CD14-positive monocyte (primary cell): ENCODE results near the gene GPR15LG. TPM values are rescaled to one million over a fixed set of nuclear protein-coding genes. Genes with fewer than 3 reads are reported as not detected.
A peak's percentile ranks its signal among the peaks of the same experiment; 100 is the strongest.

Experiments
- DNase-seq, 3 donors: peaks; one replicate each; pipeline ENCODE4 v3.0.0-alpha.2; 2011 to 2022
- H2AFZ ChIP-seq: 2 replicates; pipeline ENCODE4 v1.6.0; 2012; ENCODE audit warnings: mild to moderate bottlenecking, low read depth, low read length, inconsistent platforms; ENCODE audit not compliant: insufficient read depth, poor library complexity, severe bottlenecking
- H3K27ac ChIP-seq, 2 donors: 1 replicate in 1 of 2; 2 replicates in 1 of 2; pipeline ENCODE4 v1.5.1; 2012 to 2013; ENCODE audit warnings: low read length in 2 of 2, control low read depth in 1 of 2, inconsistent platforms in 1 of 2, low read depth in 1 of 2, mild to moderate bottlenecking in 1 of 2
- H3K27me3 ChIP-seq, 2 donors: one replicate each; pipeline versions ENCODE4 v1.6.0 to v1.6.1; 2011 to 2013; ENCODE audit warnings: low read length in 2 of 2; ENCODE audit not compliant: control insufficient read depth in 2 of 2, insufficient read depth in 2 of 2
- H3K36me3 ChIP-seq, 2 donors: replicated peaks in 1 of 2; 1 replicate in 1 of 2; 2 replicates in 1 of 2; pipeline versions ENCODE4 v1.5.1 to v1.6.1; 2012 to 2013; ENCODE audit warnings: low read length in 2 of 2, control low read depth in 1 of 2, inconsistent platforms in 1 of 2, mild to moderate bottlenecking in 1 of 2; ENCODE audit not compliant: insufficient read depth in 2 of 2, control insufficient read depth in 1 of 2
- H3K4me1 ChIP-seq, 2 donors: 1 replicate in 1 of 2; 2 replicates in 1 of 2; pipeline versions ENCODE4 v1.5.1 to v1.6.1; 2012 to 2013; ENCODE audit warnings: low read length in 2 of 2, control low read depth in 1 of 2, inconsistent platforms in 1 of 2, mild to moderate bottlenecking in 1 of 2, moderate library complexity in 1 of 2; ENCODE audit not compliant: insufficient read depth in 2 of 2, control insufficient read depth in 1 of 2
- H3K4me2 ChIP-seq: replicated peaks from 2 replicates; pipeline ENCODE3; 2012; ENCODE audit warnings: low read length, moderate library complexity, mild to moderate bottlenecking; ENCODE audit not compliant: poor library complexity, severe bottlenecking; ENCODE audit errors: extremely low read depth
- H3K4me3 ChIP-seq, 3 experiments: fragments of 200-600 bp in 1 of 3; sonication (generic) in 1 of 3; replicated peaks in 1 of 3; 1 replicate in 2 of 3; 2 replicates in 1 of 3; pipeline ENCODE4 v1.5.1; 2011 to 2013; ENCODE audit warnings: low read length in 3 of 3, mild to moderate bottlenecking in 3 of 3, control low read depth in 2 of 3, low read depth in 2 of 3, inconsistent platforms in 1 of 3, moderate library complexity in 1 of 3
- H3K79me2 ChIP-seq: 2 replicates; pipeline ENCODE4 v1.6.0; 2012; ENCODE audit warnings: mild to moderate bottlenecking, control low read depth, inconsistent platforms, low read length, moderate library complexity; ENCODE audit not compliant: insufficient read depth
- H3K9ac ChIP-seq: 2 replicates; pipeline ENCODE4 v1.6.0; 2017; ENCODE audit warnings: low read length, mild to moderate bottlenecking; ENCODE audit not compliant: insufficient read depth, poor library complexity, severe bottlenecking
- H3K9me3 ChIP-seq, 2 donors: replicated peaks in 1 of 2; 1 replicate in 1 of 2; 2 replicates in 1 of 2; pipeline versions ENCODE4 v1.5.1 to v1.6.1; 2012 to 2013; ENCODE audit warnings: low read length in 2 of 2, control low read depth in 1 of 2; ENCODE audit not compliant: control insufficient read depth in 1 of 2, insufficient read depth in 1 of 2
- H4K20me1 ChIP-seq: 2 replicates; pipeline ENCODE4 v1.6.0; 2012; ENCODE audit warnings: mild to moderate bottlenecking, low read length, control low read depth, moderate library complexity; ENCODE audit not compliant: insufficient read depth
- H3K27ac Mint-ChIP-seq, 7 donors: one replicate each; pipeline ENCODE4 v1.8.0; 2020; ENCODE audit warnings: mild to moderate bottlenecking in 7 of 7, mixed read lengths in 7 of 7, moderate library complexity in 6 of 7, inconsistent platforms in 2 of 7
- H3K27me3 Mint-ChIP-seq, 3 donors: one replicate each; pipeline ENCODE4 v1.8.0; 2021 to 2022; ENCODE audit warnings: low read depth in 3 of 3, mild to moderate bottlenecking in 3 of 3, mixed read lengths in 3 of 3, moderate library complexity in 3 of 3, inconsistent platforms in 1 of 3
- H3K36me3 Mint-ChIP-seq, 2 donors: one replicate each; pipeline ENCODE4 v1.8.0; 2020; ENCODE audit warnings: mixed read lengths in 2 of 2, inconsistent platforms in 1 of 2, mild to moderate bottlenecking in 1 of 2
- H3K4me1 Mint-ChIP-seq: one replicate; pipeline ENCODE4 v1.8.0; 2020; ENCODE audit warnings: mild to moderate bottlenecking, mixed read lengths
- H3K4me3 Mint-ChIP-seq, 2 donors: one replicate each; pipeline ENCODE4 v1.8.0; 2020; ENCODE audit warnings: mild to moderate bottlenecking in 2 of 2, mixed read lengths in 2 of 2, moderate library complexity in 1 of 2
- H3K9me3 Mint-ChIP-seq, 7 donors: one replicate each; pipeline ENCODE4 v1.8.0; 2020 to 2022; ENCODE audit warnings: mixed read lengths in 7 of 7, mild to moderate bottlenecking in 6 of 7, moderate library complexity in 6 of 7, inconsistent platforms in 2 of 7
- CTCF ChIP-seq: fragments of 200-600 bp; IDR thresholded peaks from one replicate; pipeline ENCODE4 v1.8.0; 2022; ENCODE audit warnings: antibody characterized with exemption, mild to moderate bottlenecking
- WGBS: methylation state at CpG from one replicate; pipeline ENCODE4 v1.1.5; 2013; ENCODE audit warnings: missing lambda C conversion rate; ENCODE audit not compliant: insufficient coverage; 5-methylcytosine and 5-hydroxymethylcytosine counted together
- intact Hi-C, 2 donors: fragments of 100-400 bp; cut with micrococcal nuclease; formaldehyde crosslinking; loops; one replicate each; pipeline versions ENCODE4 v1.15.0 to v1.15.1; 2023
- polyA plus RNA-seq, 3 donors: library from polyadenylated mRNA; depleted of rRNA in 1 of 3; unstranded in 2 of 3; stranded (reverse) in 1 of 3; fragments of 300-500 nt in 2 of 3; fragments of >200 nt in 1 of 3; fragmentation: Illumina TruSeq in 2 of 3; gene quantifications; 1 replicate in 2 of 3; 2 replicates in 1 of 3; pipeline ENCODE4 v1.2.3, GENCODE V29; 2012 to 2021

The GPR15LG gene
- polyA plus RNA-seq, 3 donors = not detected

- Histone ChIP-seq H3K36me3 (peaks cover 24 to 36% of the 10 kb centered on the region in 2 donors), H3K27ac (peak within 1 kb of the TSS; percentile 92 to 93), H4K20me1 (no peaks in the 10 kb centered on the region), H3K9me3 (no peaks in the 10 kb centered on the region), H3K9ac (peak within 1 kb of the TSS; percentile 93), H2AFZ (peak within 1 kb of the TSS; percentile 91), H3K79me2 (peaks cover 31% of the 10 kb centered on the region), H3K27me3 (peaks cover 2 to 8% of the 10 kb centered on the region in 2 donors), H3K4me3 (peak within 1 kb of the TSS; percentile 68 to 93 (median 86)), H3K4me2 (peak within 1 kb of the TSS; percentile 86), H3K4me1 (peaks cover 12 to 19% of the 10 kb centered on the region in 2 donors)
- H3K9me3 Mint-ChIP-seq = peaks cover 0 to 5% (median 2%) of the 10 kb centered on the region in 7 donors
- peak; percentile 98 to 100 (median 99) for DNase-seq
- H3K27ac Mint-ChIP-seq = peak within 1 kb of the TSS; percentile 97 to 99 (median 99)
- under 1% methylated on average over 54 of the region's 61 CpGs for WGBS
- intact Hi-C loops = loop anchor here (2.0 to 5.0 kb wide), 2 partner anchors 189 to 193 kb away; partner anchors contain the start of gene CCSER2 (in 1 of the 2)
- H3K36me3 Mint-ChIP-seq = peaks cover 28 to 32% of the 10 kb centered on the region in 2 donors
- peak within 1 kb of the TSS; percentile 92 to 96 for H3K4me3 Mint-ChIP-seq
- H3K27me3 Mint-ChIP-seq = peaks cover 8 to 10% (median 10%) of the 10 kb centered on the region in 3 donors
- H3K4me1 Mint-ChIP-seq = peaks cover 19% of the 10 kb centered on the region
- TF ChIP-seq CTCF = peak; percentile 36
Measured at GRCh38 chr10:84139126-84140035, 34.2 kb upstream of the GPR15LG start, which contains the start of gene GHITM. GHITM (plus strand) TSS chr10:84139509; CDS start chr10:84141501, 1,992 bp downstream.

GRCh38 chr10:84140036-84140379, 33.6 kb upstream of the GPR15LG start:
- Histone ChIP-seq H2AFZ (peak overlapping the region; percentile 57), H3K4me2 (peak overlapping the region; percentile 86), H3K27me3 (peaks cover 2% of the 10 kb centered on the region in 2 donors), H4K20me1 (no peaks in the 10 kb centered on the region), H3K9me3 (no peaks in the 10 kb centered on the region), H3K27ac (peak overlapping the region; percentile 92 to 93), H3K79me2 (peaks cover 31% of the 10 kb centered on the region), H3K4me1 (peaks cover 12 to 19% of the 10 kb centered on the region in 2 donors), H3K4me3 (peak overlapping the region; percentile 68 to 93 (median 86)), H3K9ac (peak overlapping the region; percentile 93), H3K36me3 (peaks cover 30 to 42% of the 10 kb centered on the region in 2 donors)
- intact Hi-C loops = no loop called here
- Mint-ChIP-seq H3K9me3 (peaks cover 0 to 4% (median 2%) of the 10 kb centered on the region in 7 donors), H3K27ac (peak overlapping the region; percentile 97 to 99 (median 99)), H3K4me3 (peak overlapping the region; percentile 92 to 96), H3K4me1 (peaks cover 19% of the 10 kb centered on the region), H3K27me3 (peaks cover 6 to 9% (median 8%) of the 10 kb centered on the region in 3 donors), H3K36me3 (peaks cover 34 to 38% of the 10 kb centered on the region in 2 donors)
- WGBS = 17% methylated on average over 5 of the region's 12 CpGs
- no peak for TF ChIP-seq CTCF
- peak in 2 of 3 donors; percentile 29 to 79 for DNase-seq
